NCI-H1694 treated with DMSO at 0.1 percent for 48 hours (cell line): ENCODE results near the gene KCNS1.
"Not testable (repeated sequence)": the region's sequence is repeated elsewhere in the genome, so short reads cannot be mapped to it uniquely, and the experiment has no call there.

Source experiments
- DNase-seq: peaks from one replicate; lab custom pipeline; 2025; lab: John Stamatoyannopoulos, UW

Gene KCNS1

GRCh38 chr20:45073221-45073620, 27.7 kb downstream of the KCNS1 start:
- DNase-seq, result no peak

GRCh38 chr20:45072066-45072465, 28.9 kb downstream of the KCNS1 start:
- no peak for DNase-seq

DNA sequence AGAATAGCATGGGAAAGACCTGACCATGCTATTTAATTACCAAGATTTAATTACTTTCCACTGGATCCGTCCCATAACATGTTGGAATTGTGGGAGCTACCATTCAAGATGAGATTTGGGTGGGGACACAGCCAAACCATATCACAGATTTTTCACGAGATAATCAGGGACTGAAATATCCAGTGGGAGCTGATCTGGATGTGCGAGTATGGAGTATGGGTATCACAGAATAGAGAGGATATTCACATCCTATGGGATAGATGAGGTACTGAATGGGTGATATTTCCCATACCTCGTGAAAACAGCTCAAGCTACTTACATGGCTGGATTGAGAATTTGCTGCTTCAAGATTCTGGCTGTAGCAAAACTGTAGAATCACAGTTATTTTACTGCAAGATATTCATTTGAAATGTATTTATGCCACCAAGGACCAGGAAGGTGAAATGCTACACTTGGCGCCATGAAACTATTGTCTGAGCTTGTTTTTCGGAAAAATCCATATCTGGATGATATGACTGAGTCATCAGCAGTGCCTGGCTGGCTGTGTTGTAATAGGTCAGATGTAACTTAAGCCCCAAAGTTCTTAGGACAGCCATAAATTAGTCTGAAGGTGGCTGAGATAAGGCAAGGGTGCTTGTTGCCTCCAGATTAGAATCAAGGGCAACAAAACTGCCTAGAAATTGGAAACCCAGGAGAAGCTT, 29.8 kb downstream of the KCNS1 start:
- no peak for DNase-seq

- no peak for DNase-seq
Observed at GRCh38 chr20:45069261-45069660, 31.7 kb downstream of the KCNS1 start.

- DNase-seq, result no peak
Observed at GRCh38 chr20:45067558-45067957, 33.4 kb downstream of the KCNS1 start.

DNA sequence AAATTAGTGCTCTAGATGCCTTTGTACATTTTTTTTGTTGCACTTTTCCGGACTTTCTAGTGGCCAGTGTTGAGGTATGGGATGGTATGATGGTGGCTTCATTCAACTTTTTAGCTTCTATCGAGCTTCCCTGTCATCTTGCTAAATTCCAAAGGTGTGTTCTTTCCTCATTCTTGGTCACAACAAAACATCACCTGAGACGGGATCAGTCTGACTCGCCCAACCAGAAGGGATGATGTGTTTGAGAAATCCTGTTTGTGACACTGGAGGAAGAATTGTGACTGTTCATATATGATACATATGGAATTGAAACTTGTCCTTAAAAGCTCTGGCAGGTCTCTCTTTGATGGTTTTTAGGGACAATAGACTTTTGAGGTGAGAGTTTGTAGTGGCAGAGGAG, 33.8 kb downstream of the KCNS1 start:
- DNase-seq, result no peak

DNA sequence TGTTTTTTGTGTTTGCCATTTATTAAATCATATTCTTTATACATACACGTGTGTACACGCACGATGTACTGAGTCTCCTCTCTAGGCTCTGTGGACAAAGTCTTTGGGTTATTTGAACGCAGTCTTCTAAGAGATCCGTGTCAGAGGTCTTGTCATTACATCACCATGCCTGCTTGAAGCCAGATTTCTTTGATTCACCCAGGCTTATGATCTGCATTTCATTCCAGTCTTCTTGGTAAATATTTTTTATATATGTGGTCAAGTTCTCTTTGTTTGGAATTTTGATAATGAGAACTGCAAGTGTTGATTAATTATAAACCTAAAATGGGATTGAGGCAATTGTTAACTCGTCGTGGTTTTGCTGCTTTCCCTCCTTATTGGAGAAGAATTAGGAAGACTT, 34.6 kb downstream of the KCNS1 start:
- DNase-seq, result no peak

GRCh38 chr20:45064812-45065211, 36.1 kb downstream of the KCNS1 start:
- DNase-seq, result no peak

GRCh38 chr20:45063107-45063506, 37.8 kb downstream of the KCNS1 start:
- DNase-seq, result not testable (repeated sequence)

GRCh38 chr20:45061244-45061643, 39.7 kb downstream of the KCNS1 start:
- DNase-seq, result no peak

- no peak for DNase-seq
Observed at GRCh38 chr20:45060294-45060693, 40.6 kb downstream of the KCNS1 start.

GRCh38 chr20:45059022-45059728, 41.8 kb downstream of the KCNS1 start:
- no peak for DNase-seq

- no peak for DNase-seq
Observed at GRCh38 chr20:45058168-45058850, 42.6 kb downstream of the KCNS1 start.

GRCh38 chr20:45056473-45057173, 44.3 kb downstream of the KCNS1 start:
- no peak for DNase-seq

DNA sequence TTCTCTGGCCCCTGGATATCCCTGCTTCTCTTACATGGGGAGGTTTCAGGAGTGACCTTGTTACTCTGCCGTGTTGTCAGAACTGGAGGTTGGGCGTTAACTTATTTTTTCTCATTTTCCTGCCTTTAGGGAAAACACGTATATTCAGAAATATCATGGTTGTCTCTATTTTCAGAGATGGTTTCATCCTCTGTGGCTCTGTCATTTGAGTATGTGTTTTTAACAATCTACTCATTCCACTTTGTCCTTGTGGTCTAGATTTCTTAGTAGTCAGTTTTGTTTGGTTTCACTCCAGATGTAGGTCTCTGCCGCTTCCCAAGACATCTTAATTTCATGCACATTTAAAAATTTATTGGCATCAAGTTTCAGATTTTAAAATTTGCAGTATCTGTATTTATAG, 45.9 kb downstream of the KCNS1 start:
- no peak for DNase-seq

DNA sequence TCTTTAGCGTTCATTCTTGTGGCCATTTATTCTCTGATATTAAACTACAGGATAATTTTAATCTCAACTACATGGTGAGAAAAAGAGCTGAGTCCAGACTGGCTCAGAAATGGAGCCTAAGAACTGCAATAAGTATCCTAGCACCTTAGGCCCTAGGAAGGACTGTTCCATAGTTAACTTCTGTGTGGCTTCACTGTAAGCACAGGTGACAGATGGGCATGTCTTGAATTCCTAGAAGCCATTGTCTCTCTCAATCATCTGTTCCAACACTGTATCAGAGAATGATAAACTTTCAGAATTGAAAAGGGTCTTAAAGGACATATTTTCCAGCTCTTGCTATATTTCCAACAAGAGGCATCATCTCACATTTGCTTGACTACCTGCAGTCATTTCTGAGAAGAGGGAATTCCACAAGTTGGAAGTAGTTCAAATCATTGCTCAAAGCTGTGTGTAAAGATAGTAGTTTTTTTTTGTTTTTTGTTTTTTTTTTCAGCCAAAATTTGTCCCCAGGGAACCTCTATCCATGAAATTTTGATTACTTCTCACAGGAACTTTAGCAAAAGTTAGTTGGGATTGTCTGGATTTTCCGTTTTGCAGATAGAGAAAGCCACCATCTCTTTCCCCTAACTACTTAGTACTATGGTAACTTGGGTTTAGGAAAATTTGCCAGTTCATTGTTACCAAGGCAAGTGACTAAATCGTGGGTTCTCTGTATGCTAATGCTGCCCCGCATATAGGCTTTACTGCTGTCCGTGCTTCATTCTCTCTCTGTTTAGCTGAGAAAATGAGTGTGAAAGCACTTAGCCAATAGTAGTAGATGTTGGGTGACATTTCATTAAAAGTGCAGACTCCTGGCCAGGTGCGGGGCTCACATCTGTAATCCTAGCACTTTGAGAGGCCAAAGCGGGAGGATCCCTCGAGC, 47.2 kb downstream of the KCNS1 start:
- DNase-seq, result no peak

GRCh38 chr20:45052698-45053429, 48.1 kb downstream of the KCNS1 start:
- DNase-seq, result no peak

GRCh38 chr20:45051204-45052060, 49.5 kb downstream of the KCNS1 start:
- no peak for DNase-seq

GRCh38 chr20:45049904-45050471, 50.9 kb downstream of the KCNS1 start:
- DNase-seq, result no peak
